ENCODE results near the gene RFFL.

GRCh38 chr17:34979153-34979552, 84.4 kb downstream of the RFFL start:
- TF ChIP-seq CTCF (IDR thresholded peaks at IDR 0.05) (no peak), POLR2A (IDR thresholded peaks at IDR 0.05) (no peak)
